Tibial nerve (tissue), 4 donors: ENCODE data around the gene EFNA4. TPM values are rescaled to one million over a fixed set of nuclear protein-coding genes. Genes with fewer than 3 reads are reported as not detected.

ENCODE experiments used
- DNase-seq, 2 donors: peaks; one replicate each; pipeline ENCODE4 v3.0.0-alpha.2; 2019; ENCODE audit warnings: low spot score in 2 of 2
- H3K27ac ChIP-seq, 4 donors: fragments of 200-600 bp; sonication (generic) in 3 of 4; one replicate each; pipeline ENCODE4 v1.5.1; 2017 to 2019; ENCODE audit warnings: mild to moderate bottlenecking in 1 of 4
- H3K27me3 ChIP-seq, 2 donors: fragments of 200-600 bp; sonication (generic) in 1 of 2; one replicate each; pipeline versions ENCODE4 v1.5.1 to v1.6.0; 2017 to 2019
- H3K36me3 ChIP-seq, 3 donors: fragments of 200-600 bp; sonication (generic); one replicate each; pipeline ENCODE4 v1.5.1; 2018 to 2019
- H3K4me1 ChIP-seq, 4 donors: fragments of 200-600 bp; sonication (generic) in 3 of 4; one replicate each; pipeline ENCODE4 v1.5.1; 2017 to 2019
- H3K4me3 ChIP-seq, 4 donors: fragments of 200-600 bp; sonication (generic) in 3 of 4; one replicate each; pipeline ENCODE4 v1.5.1; 2017 to 2019; ENCODE audit warnings: mild to moderate bottlenecking in 1 of 4, moderate library complexity in 1 of 4
- H3K9me3 ChIP-seq, 4 donors: fragments of 200-600 bp; sonication (generic) in 3 of 4; one replicate each; pipeline ENCODE4 v1.5.1; 2017 to 2019
- EP300 ChIP-seq, 2 donors: sonication (generic); formaldehyde crosslinking; IDR thresholded peaks; one replicate each; pipeline ENCODE4 v1.6.1; 2017; ENCODE audit warnings: antibody characterized with exemption in 2 of 2, mild to moderate bottlenecking in 1 of 2
- POLR2A ChIP-seq, 2 donors: fragments of 450-650 bp; IDR thresholded peaks; one replicate each; pipeline ENCODE4 v1.6.1; 2017; ENCODE audit warnings: antibody characterized with exemption in 2 of 2, mild to moderate bottlenecking in 2 of 2, moderate library complexity in 2 of 2
- WGBS, 2 donors: methylation state at CpG; one replicate each; pipeline ENCODE4 v1.1.5; 2018; 5-methylcytosine and 5-hydroxymethylcytosine counted together
- total RNA-seq, 4 donors: library from RNA; depleted of rRNA; stranded (reverse); fragments of >200 nt; gene quantifications; one replicate each; pipeline ENCODE4 v1.1.0, GENCODE V29; 2016
- TF ChIP-seq, protein P1 (sequence below), 5 experiments: fragments of 200-600 bp in 3 of 5; fragments of 450-650 bp in 2 of 5; sonication (generic) in 3 of 5; IDR thresholded peaks; one replicate each; pipeline ENCODE4 v1.5.1; 2016 to 2019; ENCODE audit warnings: antibody characterized with exemption in 5 of 5, mild to moderate bottlenecking in 3 of 5, moderate library complexity in 2 of 5

The EFNA4 gene
- total RNA-seq, 4 donors from 2014 or later: 0.87 to 4.2 (median 1.8) TPM

DNA sequence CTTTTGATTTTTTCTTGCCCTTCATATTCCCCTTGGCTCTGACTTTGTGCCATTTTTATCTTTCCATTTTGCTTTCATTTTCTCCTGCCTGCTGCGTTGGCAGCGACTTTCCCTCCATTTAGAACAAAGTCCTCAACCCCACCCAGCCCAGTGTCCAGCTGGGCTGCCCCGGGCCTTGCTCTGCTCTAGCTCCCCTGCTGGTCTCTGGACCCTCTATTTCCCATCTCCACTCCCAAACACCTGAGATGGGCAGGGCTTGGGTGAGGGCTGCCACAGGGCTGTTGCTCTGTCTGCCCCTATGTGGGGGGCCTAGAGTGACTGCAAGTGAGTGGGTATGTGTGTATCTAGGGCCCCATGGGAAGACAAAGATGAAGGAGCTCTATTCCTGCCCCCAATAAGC is 19.7 kb upstream of the EFNA4 start:
- H3K4me3 ChIP-seq: no peak overlapping the region
- no peak for DNase-seq
- peak overlapping the region in 1 of 4 donors; percentile 56 for H3K27ac ChIP-seq
- H3K9me3 ChIP-seq: no peaks in the 10 kb centered on the region
- TF ChIP-seq, protein P1, sequence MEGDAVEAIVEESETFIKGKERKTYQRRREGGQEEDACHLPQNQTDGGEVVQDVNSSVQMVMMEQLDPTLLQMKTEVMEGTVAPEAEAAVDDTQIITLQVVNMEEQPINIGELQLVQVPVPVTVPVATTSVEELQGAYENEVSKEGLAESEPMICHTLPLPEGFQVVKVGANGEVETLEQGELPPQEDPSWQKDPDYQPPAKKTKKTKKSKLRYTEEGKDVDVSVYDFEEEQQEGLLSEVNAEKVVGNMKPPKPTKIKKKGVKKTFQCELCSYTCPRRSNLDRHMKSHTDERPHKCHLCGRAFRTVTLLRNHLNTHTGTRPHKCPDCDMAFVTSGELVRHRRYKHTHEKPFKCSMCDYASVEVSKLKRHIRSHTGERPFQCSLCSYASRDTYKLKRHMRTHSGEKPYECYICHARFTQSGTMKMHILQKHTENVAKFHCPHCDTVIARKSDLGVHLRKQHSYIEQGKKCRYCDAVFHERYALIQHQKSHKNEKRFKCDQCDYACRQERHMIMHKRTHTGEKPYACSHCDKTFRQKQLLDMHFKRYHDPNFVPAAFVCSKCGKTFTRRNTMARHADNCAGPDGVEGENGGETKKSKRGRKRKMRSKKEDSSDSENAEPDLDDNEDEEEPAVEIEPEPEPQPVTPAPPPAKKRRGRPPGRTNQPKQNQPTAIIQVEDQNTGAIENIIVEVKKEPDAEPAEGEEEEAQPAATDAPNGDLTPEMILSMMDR (IDR thresholded peaks at IDR 0.05): no peak
- no peak for TF ChIP-seq EP300 (IDR thresholded peaks at IDR 0.05)
- 55 to 65% methylated on average over 3 of the region's 3 CpGs for WGBS, 2 donors
- no peaks in the 10 kb centered on the region for H3K36me3 ChIP-seq
- no peaks in the 10 kb centered on the region for H3K27me3 ChIP-seq
- peaks cover 0 to 18% (median 0%) of the 10 kb centered on the region in 4 donors for H3K4me1 ChIP-seq

DNA sequence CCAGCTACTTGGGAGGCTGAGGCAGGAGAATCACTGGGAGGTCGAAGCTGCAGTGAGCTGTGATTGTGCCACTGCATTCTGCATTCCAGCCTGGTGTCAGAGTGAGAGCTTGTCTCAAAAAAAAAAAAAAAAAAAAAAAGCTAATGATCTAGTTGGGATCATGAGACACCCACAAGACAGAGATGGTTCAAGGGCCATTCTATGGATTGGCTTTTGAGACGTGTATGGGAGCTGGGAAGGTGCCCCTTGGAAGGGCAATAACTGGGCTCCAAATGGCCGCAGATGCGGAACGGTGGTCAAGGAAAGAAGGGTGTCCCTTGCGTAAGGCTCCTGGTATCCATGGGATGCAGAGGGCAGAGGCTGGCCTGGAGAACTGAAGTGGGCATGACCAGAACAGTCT is 19.2 kb upstream of the EFNA4 start:
- H3K27ac ChIP-seq: peak overlapping the region in 2 of 4 donors; percentile 16 to 56
- peaks cover 0 to 16% (median under 1%) of the 10 kb centered on the region in 4 donors for H3K4me1 ChIP-seq
- TF ChIP-seq POLR2A (IDR thresholded peaks at IDR 0.05) (no peak), EP300 (IDR thresholded peaks at IDR 0.05) (no peak)
- TF ChIP-seq, protein P1 (IDR thresholded peaks at IDR 0.05): no peak
- no peaks in the 10 kb centered on the region for H3K27me3 ChIP-seq
- H3K4me3 ChIP-seq: no peak overlapping the region
- no peaks in the 10 kb centered on the region for H3K9me3 ChIP-seq
- 81 to 91% methylated on average over 6 of the region's 6 CpGs for WGBS, 2 donors
- H3K36me3 ChIP-seq: no peaks in the 10 kb centered on the region
- DNase-seq: no peak

DNA sequence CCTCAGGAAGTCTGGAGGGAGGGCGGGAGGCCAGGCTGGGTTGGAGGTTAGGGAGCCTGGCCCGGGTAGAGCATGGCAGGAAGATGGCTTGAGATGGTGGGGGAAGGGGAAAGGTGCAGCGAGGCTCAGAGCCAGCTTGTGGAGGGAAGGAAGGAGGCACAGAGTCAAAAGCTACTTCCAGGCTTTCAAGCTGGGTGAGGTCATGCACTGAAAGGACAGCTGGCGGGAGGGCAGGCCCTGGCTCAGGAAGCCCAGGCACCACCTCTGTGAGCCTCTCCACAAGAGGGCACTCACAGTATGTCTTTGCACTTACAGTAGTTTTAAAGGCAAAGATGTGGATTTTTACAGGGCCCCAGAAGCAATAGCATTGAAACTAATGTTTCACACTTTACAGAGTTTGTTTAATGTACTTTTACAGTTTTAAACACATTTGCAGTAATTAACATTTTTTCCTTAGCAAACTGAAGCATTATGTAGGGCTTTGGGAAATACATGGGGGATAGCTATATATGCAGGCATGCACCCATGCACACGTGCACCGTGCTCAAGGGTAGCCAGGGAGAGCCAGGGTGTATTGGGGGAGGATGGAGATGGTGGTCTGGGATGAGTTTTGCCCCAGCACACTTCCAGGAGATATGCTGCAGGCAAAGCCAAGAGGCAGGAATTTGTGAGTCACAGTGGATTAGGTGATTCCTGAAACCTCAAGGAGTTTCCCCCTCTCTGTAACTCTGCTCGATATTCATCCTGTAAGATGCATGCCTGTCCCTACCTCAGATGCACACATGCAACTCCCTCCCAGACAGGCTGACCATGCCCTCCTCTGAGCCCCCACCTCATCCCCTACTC is 18.5 kb upstream of the EFNA4 start:
- 52 to 55% methylated on average over 7 of the region's 7 CpGs for WGBS, 2 donors
- DNase-seq: peak; percentile 63 to 79
- H3K9me3 ChIP-seq: no peaks in the 10 kb centered on the region
- H3K4me3 ChIP-seq: no peak overlapping the region
- H3K36me3 ChIP-seq: no peaks in the 10 kb centered on the region
- peak overlapping the region in 2 of 4 donors; percentile 16 to 56 for H3K27ac ChIP-seq
- peaks cover 0 to 23% (median 7%) of the 10 kb centered on the region in 4 donors for H3K4me1 ChIP-seq
- H3K27me3 ChIP-seq: no peaks in the 10 kb centered on the region
- TF ChIP-seq, protein P1 (IDR thresholded peaks at IDR 0.05): peak; percentile 56 to 78 (median 67)
- TF ChIP-seq EP300 (IDR thresholded peaks at IDR 0.05): no peak

DNA sequence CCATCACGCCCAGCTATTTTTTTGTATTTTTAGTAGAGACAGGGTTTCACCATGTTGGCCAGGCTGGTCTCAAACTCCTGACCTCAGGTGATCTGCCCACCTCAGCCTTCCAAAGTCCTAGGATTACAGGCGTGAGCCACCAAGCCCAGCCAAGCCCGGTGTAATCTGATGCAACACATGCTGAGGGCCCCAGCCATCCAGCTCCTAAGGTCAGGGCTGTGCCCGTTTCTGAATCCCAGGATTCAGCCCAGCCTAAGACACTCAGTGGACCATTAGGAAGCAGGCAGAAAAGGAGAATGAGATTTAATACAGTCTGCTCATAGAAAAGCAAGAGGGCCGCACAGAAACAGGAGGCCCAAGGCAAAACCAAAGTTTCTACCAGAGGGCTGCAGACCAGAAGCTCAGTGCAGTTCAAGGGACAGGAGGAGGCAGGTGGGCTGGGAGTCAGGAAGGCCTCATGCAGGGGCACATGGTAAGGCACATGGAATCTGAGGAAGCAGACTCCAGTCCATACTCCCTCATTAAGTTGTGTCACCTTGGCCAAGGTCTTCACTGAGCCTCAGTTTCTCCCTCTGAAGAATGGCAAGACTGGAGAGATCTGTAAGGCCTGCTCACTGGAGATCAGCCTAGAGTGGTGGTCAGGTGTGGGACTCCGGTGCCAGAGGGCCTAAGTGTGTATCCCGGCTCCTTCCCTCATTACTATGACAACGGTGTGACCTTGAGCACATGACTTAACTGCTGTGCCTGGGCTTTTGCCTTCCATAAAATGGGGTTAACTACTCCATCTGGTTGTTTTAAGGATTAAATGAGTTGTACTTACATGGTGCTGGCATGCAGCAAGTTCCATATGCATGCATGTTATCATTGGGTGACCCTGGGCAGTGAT is 14.8 kb upstream of the EFNA4 start:
- Histone ChIP-seq H3K27ac (no peak overlapping the region), H3K4me1 (peaks cover 0 to 43% (median 20%) of the 10 kb centered on the region in 4 donors), H3K27me3 (no peaks in the 10 kb centered on the region), H3K36me3 (peaks cover 0 to 2% (median 0%) of the 10 kb centered on the region in 3 donors), H3K9me3 (no peaks in the 10 kb centered on the region), H3K4me3 (no peak overlapping the region)
- no peak for TF ChIP-seq EP300 (IDR thresholded peaks at IDR 0.05)
- no peak for TF ChIP-seq POLR2A (IDR thresholded peaks at IDR 0.05)
- TF ChIP-seq, protein P1 (IDR thresholded peaks at IDR 0.05): no peak
- no peak for DNase-seq
- whole genome bisulfite sequencing, 2 donors: 82 to 85% methylated on average over 8 of the region's 8 CpGs
